ENCODE results near the gene ITGAD. TPM values are rescaled to one million over a fixed set of nuclear protein-coding genes. Genes with fewer than 3 reads are reported as not detected.
A peak's percentile ranks its signal among the peaks of the same experiment; 100 is the strongest.

Gene ITGAD
- total and polyA plus RNA-seq, 2 donors, result 0.28 to 0.78 TPM

DNA sequence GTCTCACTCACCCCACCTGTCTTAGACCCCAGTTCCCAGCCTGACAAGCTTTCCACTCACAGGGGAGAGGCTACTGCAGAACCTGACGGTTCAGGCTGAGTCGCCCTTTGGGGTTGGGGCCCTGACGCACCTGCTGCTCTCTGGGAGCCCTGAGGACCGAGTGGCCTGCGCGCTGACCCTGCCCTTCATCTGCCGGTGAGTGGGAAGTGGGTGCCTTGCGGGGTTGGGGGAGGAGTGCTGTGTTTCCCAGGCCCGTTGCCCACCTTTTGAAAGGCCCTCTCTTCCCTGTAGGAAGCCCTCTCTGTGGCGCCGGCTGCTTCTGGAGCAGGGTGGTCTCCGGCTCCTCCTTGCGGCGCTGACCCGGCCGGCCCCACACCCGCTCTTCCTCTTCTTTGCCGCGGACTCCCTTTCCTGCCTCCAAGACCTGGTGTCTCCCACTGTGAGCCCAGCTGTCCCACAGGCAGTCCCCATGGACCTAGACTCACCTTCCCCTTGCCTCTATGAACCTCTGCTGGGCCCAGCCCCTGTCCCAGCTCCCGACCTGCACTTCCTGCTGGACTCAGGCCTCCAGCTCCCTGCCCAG lies 72.7 kb downstream of the ITGAD start:
- H3K36me3 ChIP-seq (ENCODE audit: control insufficient read depth in 2 of 2, insufficient read depth in 2 of 2, low read length in 1 of 2), result peaks cover 28 to 45% of the 10 kb centered on the region in 2 donors
- no peaks in the 10 kb centered on the region for H3K9me3 ChIP-seq (ENCODE audit: control insufficient read depth in 2 of 2, insufficient read depth in 1 of 2, low read length in 1 of 2)
- no peak overlapping the region for H3K27ac ChIP-seq (ENCODE audit: low read depth in 1 of 2, low read length in 1 of 2)
- WGBS, result 86% methylated on average over 20 of the region's 20 CpGs
- H3K27me3 ChIP-seq (ENCODE audit: control insufficient read depth in 2 of 2, insufficient read depth in 1 of 2, low read length in 1 of 2), result peaks cover 0 to 2% of the 10 kb centered on the region in 2 donors
- no peak overlapping the region for H3K4me3 ChIP-seq (ENCODE audit: low read length in 2 of 2)
- no peak for DNase-seq (ENCODE audit: low read depth in 6 of 9, low spot score in 9 of 9)
- peaks cover 4 to 18% of the 10 kb centered on the region in 2 donors for H3K4me1 ChIP-seq (ENCODE audit: control insufficient read depth in 2 of 2, insufficient read depth in 2 of 2, low read length in 2 of 2)

DNA sequence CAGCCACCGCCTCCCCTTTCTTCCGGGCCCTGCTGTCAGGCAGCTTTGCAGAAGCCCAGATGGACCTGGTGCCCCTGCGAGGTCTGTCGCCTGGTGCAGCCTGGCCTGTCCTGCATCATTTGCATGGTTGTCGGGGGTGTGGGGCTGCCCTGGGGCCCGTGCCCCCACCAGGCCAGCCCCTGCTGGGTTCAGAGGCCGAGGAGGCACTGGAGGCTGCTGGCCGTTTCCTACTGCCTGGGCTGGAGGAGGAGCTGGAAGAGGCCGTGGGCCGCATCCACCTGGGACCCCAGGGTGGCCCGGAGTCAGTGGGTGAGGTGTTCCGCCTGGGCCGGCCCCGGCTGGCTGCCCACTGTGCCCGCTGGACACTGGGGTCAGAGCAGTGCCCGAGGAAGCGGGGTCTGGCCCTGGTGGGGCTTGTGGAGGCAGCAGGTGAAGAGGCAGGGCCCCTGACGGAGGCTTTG lies 73.3 kb downstream of the ITGAD start:
- no peak for DNase-seq (ENCODE audit: low read depth in 6 of 9, low spot score in 9 of 9)
- Histone ChIP-seq H3K4me1 (ENCODE audit: control insufficient read depth in 2 of 2, insufficient read depth in 2 of 2, low read length in 2 of 2) (peaks cover 4 to 18% of the 10 kb centered on the region in 2 donors), H3K36me3 (ENCODE audit: control insufficient read depth in 2 of 2, insufficient read depth in 2 of 2, low read length in 1 of 2) (peaks cover 28 to 45% of the 10 kb centered on the region in 2 donors), H3K4me3 (ENCODE audit: low read length in 2 of 2) (no peak overlapping the region), H3K9me3 (ENCODE audit: control insufficient read depth in 2 of 2, insufficient read depth in 1 of 2, low read length in 1 of 2) (no peaks in the 10 kb centered on the region), H3K27me3 (ENCODE audit: control insufficient read depth in 2 of 2, insufficient read depth in 1 of 2, low read length in 1 of 2) (peaks cover 4 to 7% of the 10 kb centered on the region in 2 donors), H3K27ac (ENCODE audit: low read depth in 1 of 2, low read length in 1 of 2) (peak overlapping the region in 1 of 2 donors; percentile 11)
- WGBS, result 95% methylated on average over 18 of the region's 18 CpGs

DNA sequence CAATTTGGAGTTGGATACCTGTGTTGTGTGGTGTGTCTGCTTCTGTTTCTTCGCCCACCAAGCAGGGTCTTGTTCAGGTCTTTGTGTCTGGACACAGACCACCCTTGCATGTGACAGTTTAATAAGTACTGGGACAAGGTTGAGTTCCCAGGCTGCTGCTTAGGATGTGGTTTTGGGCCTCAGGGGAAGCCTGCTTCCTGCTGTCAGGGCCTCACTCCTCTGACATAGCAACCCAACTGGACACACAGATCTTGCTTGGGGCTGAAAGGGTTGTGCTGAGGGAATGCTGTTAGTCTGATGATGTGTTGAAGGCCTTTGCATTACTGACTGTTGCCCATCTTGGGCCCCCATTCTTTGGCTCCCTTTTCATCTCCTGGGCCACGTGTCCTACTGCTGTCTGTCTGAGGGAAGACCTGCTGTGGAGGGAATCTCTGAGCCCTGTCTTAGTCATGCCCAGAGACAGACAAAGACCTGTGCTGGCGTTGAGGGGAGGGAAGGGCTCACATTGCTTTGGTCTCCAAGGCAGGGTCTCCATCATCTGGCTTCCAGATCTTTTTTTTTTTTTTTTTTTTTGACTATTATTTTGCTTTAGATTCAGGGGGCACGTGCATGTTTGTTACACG lies 74.1 kb downstream of the ITGAD start:
- peaks cover 24 to 45% of the 10 kb centered on the region in 2 donors for H3K36me3 ChIP-seq (ENCODE audit: control insufficient read depth in 2 of 2, insufficient read depth in 2 of 2, low read length in 1 of 2)
- H3K9me3 ChIP-seq (ENCODE audit: control insufficient read depth in 2 of 2, insufficient read depth in 1 of 2, low read length in 1 of 2), result peaks cover 0 to under 1% of the 10 kb centered on the region in 2 donors
- H3K4me3 ChIP-seq (ENCODE audit: low read length in 2 of 2), result no peak overlapping the region
- H3K27ac ChIP-seq (ENCODE audit: low read depth in 1 of 2, low read length in 1 of 2), result peak overlapping the region; percentile 42 to 76
- DNase-seq (ENCODE audit: low read depth in 6 of 9, low spot score in 9 of 9), result peak in 1 of 9 donors; percentile 67
- WGBS, result 65% methylated on average over 5 of the region's 5 CpGs
- H3K4me1 ChIP-seq (ENCODE audit: control insufficient read depth in 2 of 2, insufficient read depth in 2 of 2, low read length in 2 of 2), result peaks cover 6 to 19% of the 10 kb centered on the region in 2 donors
- peaks cover 11 to 15% of the 10 kb centered on the region in 2 donors for H3K27me3 ChIP-seq (ENCODE audit: control insufficient read depth in 2 of 2, insufficient read depth in 1 of 2, low read length in 1 of 2)

DNA sequence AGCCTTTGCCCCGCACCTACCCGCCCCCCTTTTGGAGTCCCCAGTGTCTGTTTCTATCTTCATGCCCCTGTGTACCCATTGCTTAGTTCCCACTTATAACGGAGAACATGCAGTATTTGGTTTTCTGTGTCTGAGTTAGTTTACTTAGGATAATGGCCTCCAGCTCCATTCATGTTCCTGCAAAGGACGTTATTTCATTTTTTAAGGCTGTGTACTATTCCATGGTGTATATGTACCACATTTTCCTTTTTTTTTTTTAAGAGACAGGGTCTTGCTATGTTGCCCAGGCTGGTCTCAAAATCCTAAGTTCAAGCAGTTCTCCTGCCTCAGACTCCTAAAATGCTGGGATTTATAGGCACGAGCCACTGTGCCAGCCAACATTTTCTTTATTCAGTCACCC lies 74.7 kb downstream of the ITGAD start:
- peaks cover 6 to 23% of the 10 kb centered on the region in 2 donors for H3K4me1 ChIP-seq (ENCODE audit: control insufficient read depth in 2 of 2, insufficient read depth in 2 of 2, low read length in 2 of 2)
- peaks cover 16 to 21% of the 10 kb centered on the region in 2 donors for H3K27me3 ChIP-seq (ENCODE audit: control insufficient read depth in 2 of 2, insufficient read depth in 1 of 2, low read length in 1 of 2)
- over 99% methylated on average over 5 of the region's 5 CpGs for WGBS
- no peak for DNase-seq (ENCODE audit: low read depth in 6 of 9, low spot score in 9 of 9)
- peaks cover 3 to 6% of the 10 kb centered on the region in 2 donors for H3K9me3 ChIP-seq (ENCODE audit: control insufficient read depth in 2 of 2, insufficient read depth in 1 of 2, low read length in 1 of 2)
- peak overlapping the region in 1 of 2 donors; percentile 76 for H3K27ac ChIP-seq (ENCODE audit: low read depth in 1 of 2, low read length in 1 of 2)
- peaks cover 18 to 40% of the 10 kb centered on the region in 2 donors for H3K36me3 ChIP-seq (ENCODE audit: control insufficient read depth in 2 of 2, insufficient read depth in 2 of 2, low read length in 1 of 2)
- H3K4me3 ChIP-seq (ENCODE audit: low read length in 2 of 2), result no peak overlapping the region

DNA sequence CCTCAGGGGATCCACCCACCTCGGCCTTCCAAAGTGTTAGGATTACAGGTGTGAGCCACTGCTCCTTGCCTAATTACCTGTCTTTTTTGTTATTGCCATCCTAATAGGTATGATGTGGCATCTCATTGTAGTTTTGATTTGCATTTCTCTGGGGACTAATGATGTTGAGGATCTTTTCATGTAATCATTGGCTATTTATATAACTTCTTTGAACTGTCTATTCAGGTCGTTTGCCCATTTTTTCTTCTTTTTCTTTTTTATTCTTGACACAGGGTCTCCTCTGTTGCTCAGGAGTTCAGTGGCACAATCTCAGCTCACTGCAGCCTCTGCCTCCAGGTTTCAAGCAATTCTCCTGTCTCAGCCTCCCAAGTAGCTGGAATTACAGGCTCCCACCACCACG lies 77.5 kb downstream of the ITGAD start:
- H3K36me3 ChIP-seq (ENCODE audit: control insufficient read depth in 2 of 2, insufficient read depth in 2 of 2, low read length in 1 of 2), result peaks cover 6 to 16% of the 10 kb centered on the region in 2 donors
- no peak for DNase-seq (ENCODE audit: low read depth in 6 of 9, low spot score in 9 of 9)
- peaks cover 6 to 23% of the 10 kb centered on the region in 2 donors for H3K4me1 ChIP-seq (ENCODE audit: control insufficient read depth in 2 of 2, insufficient read depth in 2 of 2, low read length in 2 of 2)
- WGBS, result 94% methylated on average over 3 of the region's 3 CpGs
- no peak overlapping the region for H3K27ac ChIP-seq (ENCODE audit: low read depth in 1 of 2, low read length in 1 of 2)
- H3K4me3 ChIP-seq (ENCODE audit: low read length in 2 of 2), result no peak overlapping the region
- H3K27me3 ChIP-seq (ENCODE audit: control insufficient read depth in 2 of 2, insufficient read depth in 1 of 2, low read length in 1 of 2), result peaks cover 22 to 47% of the 10 kb centered on the region in 2 donors
- peaks cover 3 to 9% of the 10 kb centered on the region in 2 donors for H3K9me3 ChIP-seq (ENCODE audit: control insufficient read depth in 2 of 2, insufficient read depth in 1 of 2, low read length in 1 of 2)

DNA sequence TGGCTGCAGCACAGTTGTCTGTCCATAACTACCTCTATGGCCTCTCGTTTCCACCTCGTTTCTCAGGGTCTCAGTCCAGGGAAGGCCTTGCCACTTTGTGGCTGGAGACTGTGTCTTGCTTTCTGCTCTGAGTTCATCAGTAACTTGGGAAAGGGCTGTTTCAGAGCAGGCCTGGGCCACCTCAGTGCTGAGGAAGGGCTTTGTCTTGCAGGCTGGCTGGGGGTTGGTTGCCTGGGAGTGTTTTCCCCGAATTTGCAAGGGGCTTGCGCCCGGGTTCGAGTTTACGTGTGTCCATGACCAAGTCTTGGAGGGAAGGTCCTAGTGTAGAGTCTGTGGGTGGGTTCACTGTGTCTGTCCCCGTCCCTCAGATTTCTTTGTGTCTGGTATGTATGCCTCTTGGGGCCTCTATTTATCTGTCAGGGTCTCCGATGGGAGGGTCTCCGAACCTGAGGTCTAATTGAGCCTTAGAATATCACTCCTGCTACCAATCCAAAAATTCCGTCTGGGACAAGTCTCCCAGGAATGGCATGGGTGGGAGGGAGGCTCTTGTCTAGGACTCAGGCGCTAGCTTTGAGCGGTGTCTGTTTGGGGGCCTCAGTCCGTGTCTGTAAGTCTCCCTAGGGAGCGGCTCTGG lies 78.2 kb downstream of the ITGAD start:
- H3K27ac ChIP-seq (ENCODE audit: low read depth in 1 of 2, low read length in 1 of 2), result peak overlapping the region in 1 of 2 donors; percentile 13
- H3K27me3 ChIP-seq (ENCODE audit: control insufficient read depth in 2 of 2, insufficient read depth in 1 of 2, low read length in 1 of 2), result peaks cover 22 to 54% of the 10 kb centered on the region in 2 donors
- peaks cover 3 to 9% of the 10 kb centered on the region in 2 donors for H3K9me3 ChIP-seq (ENCODE audit: control insufficient read depth in 2 of 2, insufficient read depth in 1 of 2, low read length in 1 of 2)
- 75% methylated on average over 15 of the region's 15 CpGs for WGBS
- peaks cover 0 to 11% of the 10 kb centered on the region in 2 donors for H3K36me3 ChIP-seq (ENCODE audit: control insufficient read depth in 2 of 2, insufficient read depth in 2 of 2, low read length in 1 of 2)
- peak overlapping the region in 1 of 2 donors; percentile 38 for H3K4me3 ChIP-seq (ENCODE audit: low read length in 2 of 2)
- peaks cover 11 to 28% of the 10 kb centered on the region in 2 donors for H3K4me1 ChIP-seq (ENCODE audit: control insufficient read depth in 2 of 2, insufficient read depth in 2 of 2, low read length in 2 of 2)
- DNase-seq (ENCODE audit: low read depth in 6 of 9, low spot score in 9 of 9), result no peak

DNA sequence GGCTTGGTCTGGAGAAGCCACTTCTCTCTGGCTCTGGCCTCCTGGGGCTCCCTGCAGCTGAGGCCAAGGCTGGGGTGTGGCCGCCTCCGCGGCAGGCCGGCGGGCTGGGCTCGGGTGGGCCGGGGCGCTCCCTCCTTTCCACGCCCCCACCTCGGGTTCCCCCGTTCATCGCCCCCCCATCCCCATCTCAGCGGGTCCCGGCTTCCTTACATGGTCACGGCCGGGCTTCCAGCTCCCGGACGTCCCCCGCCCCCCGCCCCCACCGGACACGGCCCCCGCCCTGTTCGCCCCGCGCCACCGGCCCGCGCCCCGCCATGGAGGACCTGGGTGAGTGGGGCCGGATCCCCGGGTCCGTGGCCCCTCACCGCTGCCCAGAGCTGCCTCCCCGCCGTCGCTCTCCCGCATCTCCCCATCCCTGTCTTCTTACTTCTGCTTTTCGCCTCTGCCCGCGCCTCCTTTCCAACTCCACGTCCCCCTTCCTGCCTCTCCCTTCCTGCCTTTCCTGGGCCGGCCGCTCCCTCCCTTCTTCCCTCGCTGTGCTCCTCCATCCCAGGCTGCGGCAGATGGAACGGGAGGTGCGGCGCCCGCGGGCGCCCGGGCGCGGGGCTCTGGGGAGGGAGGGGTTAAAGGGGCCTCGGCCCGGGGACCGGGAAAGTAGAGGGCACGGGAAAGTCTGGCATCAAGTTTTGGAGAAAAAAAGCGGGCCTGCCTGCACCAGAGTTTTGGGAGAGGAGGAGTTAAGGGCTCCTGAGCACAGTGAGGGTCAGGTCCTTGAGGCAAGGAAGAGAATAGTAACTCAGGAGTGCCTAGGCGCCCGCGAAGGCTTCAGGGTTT lies 79.0 kb downstream of the ITGAD start, which contains the start of gene TGFB1I1:
TSS of gene TGFB1I1 (plus strand) at position 278 of the 834 bp plus-strand sequence. CDS start at position 315, 37 bp downstream.
- 4% methylated on average over 62 of the region's 63 CpGs for WGBS

DNA sequence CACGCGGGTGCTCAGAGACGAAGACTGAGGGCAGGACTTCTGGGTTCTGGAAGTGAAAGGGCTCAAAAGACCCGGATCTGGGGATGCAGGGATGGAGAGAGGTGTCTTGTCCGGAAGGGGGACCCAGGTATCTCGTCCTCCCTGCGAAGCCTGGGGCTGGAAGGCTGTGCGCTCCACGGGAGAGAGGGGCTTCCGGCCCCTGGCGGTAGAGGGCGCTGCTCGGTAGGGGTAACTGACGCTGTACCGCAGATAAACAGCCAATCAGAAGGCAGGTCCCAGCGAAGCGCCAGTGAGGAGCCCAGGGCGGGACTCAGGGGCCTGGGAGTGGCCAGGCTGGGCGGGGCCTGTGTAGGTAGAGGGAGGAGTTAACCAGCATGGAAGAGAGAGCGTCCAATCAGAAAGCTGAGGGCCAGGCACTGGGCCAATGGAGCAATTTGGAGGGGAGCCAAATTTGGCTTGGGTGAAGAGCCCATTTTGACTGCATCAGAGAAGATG lies 79.6 kb downstream of the ITGAD start:
- Histone ChIP-seq H3K27me3 (ENCODE audit: control insufficient read depth in 2 of 2, insufficient read depth in 1 of 2, low read length in 1 of 2) (peaks cover 22 to 65% of the 10 kb centered on the region in 2 donors), H3K4me3 (ENCODE audit: low read length in 2 of 2) (no peak overlapping the region), H3K36me3 (ENCODE audit: control insufficient read depth in 2 of 2, insufficient read depth in 2 of 2, low read length in 1 of 2) (no peaks in the 10 kb centered on the region), H3K4me1 (ENCODE audit: control insufficient read depth in 2 of 2, insufficient read depth in 2 of 2, low read length in 2 of 2) (peaks cover 11 to 27% of the 10 kb centered on the region in 2 donors), H3K9me3 (ENCODE audit: control insufficient read depth in 2 of 2, insufficient read depth in 1 of 2, low read length in 1 of 2) (peaks cover 3 to 9% of the 10 kb centered on the region in 2 donors), H3K27ac (ENCODE audit: low read depth in 1 of 2, low read length in 1 of 2) (no peak overlapping the region)
- 70% methylated on average over 20 of the region's 20 CpGs for WGBS
- no peak for DNase-seq (ENCODE audit: low read depth in 6 of 9, low spot score in 9 of 9)

More for the DNA sequence above, 79.0 kb downstream of the ITGAD start, which contains the start of gene TGFB1I1:
- Histone ChIP-seq H3K27me3 (ENCODE audit: control insufficient read depth in 2 of 2, insufficient read depth in 1 of 2, low read length in 1 of 2) (peaks cover 22 to 58% of the 10 kb centered on the region in 2 donors), H3K9me3 (ENCODE audit: control insufficient read depth in 2 of 2, insufficient read depth in 1 of 2, low read length in 1 of 2) (peaks cover 3 to 9% of the 10 kb centered on the region in 2 donors), H3K4me1 (ENCODE audit: control insufficient read depth in 2 of 2, insufficient read depth in 2 of 2, low read length in 2 of 2) (peaks cover 13 to 26% of the 10 kb centered on the region in 2 donors), H3K36me3 (ENCODE audit: control insufficient read depth in 2 of 2, insufficient read depth in 2 of 2, low read length in 1 of 2) (peaks cover 0 to 4% of the 10 kb centered on the region in 2 donors), H3K27ac (ENCODE audit: low read depth in 1 of 2, low read length in 1 of 2) (peak within 1 kb of the TSS in 1 of 2 donors; percentile 13), H3K4me3 (ENCODE audit: low read length in 2 of 2) (peak within 1 kb of the TSS; percentile 15 to 38)
- DNase-seq (ENCODE audit: low read depth in 6 of 9, low spot score in 9 of 9), result no peak

Measured in thymus (tissue), 11 donors.